ENCODE data around the gene SOAT1.

The SOAT1 gene

GRCh38 chr1:179252606-179253005, 41.0 kb upstream of the SOAT1 start:
- Histone ChIP-seq H2BK120ac (ENCODE audit: low read depth, low read length) (no peak overlapping the region), H2BK5ac (ENCODE audit: low read length) (no peak overlapping the region), H3K36me3 (replicated peaks in 1 of 2; ENCODE audit: control insufficient read depth in 2 of 2, insufficient read depth in 2 of 2, low read length in 2 of 2) (no peaks in the 10 kb centered on the region), H3K4ac (ENCODE audit: low read length) (no peak overlapping the region), H4K8ac (ENCODE audit: low read depth, low read length) (no peak overlapping the region), H3K9me3 (replicated peaks in 1 of 2; ENCODE audit: control insufficient read depth in 2 of 2, insufficient read depth in 1 of 2, low read depth in 1 of 2, low read length in 2 of 2) (no peaks in the 10 kb centered on the region), H3K18ac (ENCODE audit: low read length) (no peak overlapping the region), H3K14ac (ENCODE audit: low read length) (no peak overlapping the region), H3K27ac (replicated peaks; ENCODE audit: low read length) (no peak overlapping the region), H3K79me1 (ENCODE audit: low read depth, low read length) (peaks cover 2% of the 10 kb centered on the region), H3K23ac (ENCODE audit: low read depth, low read length, poor library complexity) (no peak overlapping the region), H4K91ac (ENCODE audit: low read depth, low read length, poor library complexity) (no peak overlapping the region), H3K27me3 (ENCODE audit: control insufficient read depth in 3 of 3, insufficient read depth in 3 of 3, low read depth in 1 of 3, low read length in 3 of 3) (no peaks in the 10 kb centered on the region), H2BK15ac (ENCODE audit: low read length) (no peak overlapping the region), H2AFZ (ENCODE audit: low read length) (no peak overlapping the region), H3K4me1 (ENCODE audit: control insufficient read depth in 2 of 2, insufficient read depth in 1 of 2, low read depth in 1 of 2, low read length in 2 of 2) (no peaks in the 10 kb centered on the region), H3K9ac (ENCODE audit: low read depth, low read length, poor library complexity) (no peak overlapping the region), H2AK5ac (ENCODE audit: low read depth, low read length) (no peak overlapping the region), H3K4me3 (ENCODE audit: low read length in 2 of 2) (no peak overlapping the region), H2BK12ac (ENCODE audit: low read length) (no peak overlapping the region), H3K4me2 (ENCODE audit: insufficient read depth, low read length, poor library complexity, severe bottlenecking) (no peak overlapping the region)
- no CpG with 5 or more reads among the region's 4 CpGs for WGBS, 2 donors (ENCODE audit: extremely low coverage in 2 of 2, insufficient read length in 2 of 2, insufficient replicate concordance in 1 of 2)
- DNase-seq (ENCODE audit: low spot score) = no peak

- Histone ChIP-seq H2AK5ac (ENCODE audit: low read depth, low read length) (no peak overlapping the region), H3K4me1 (ENCODE audit: control insufficient read depth in 2 of 2, insufficient read depth in 1 of 2, low read depth in 1 of 2, low read length in 2 of 2) (no peaks in the 10 kb centered on the region), H2AFZ (ENCODE audit: low read length) (no peak overlapping the region), H3K9ac (ENCODE audit: low read depth, low read length, poor library complexity) (no peak overlapping the region), H4K91ac (ENCODE audit: low read depth, low read length, poor library complexity) (no peak overlapping the region), H3K27ac (replicated peaks; ENCODE audit: low read length) (no peak overlapping the region), H2BK120ac (ENCODE audit: low read depth, low read length) (no peak overlapping the region), H3K9me3 (replicated peaks in 1 of 2; ENCODE audit: control insufficient read depth in 2 of 2, insufficient read depth in 1 of 2, low read depth in 1 of 2, low read length in 2 of 2) (no peaks in the 10 kb centered on the region), H2BK15ac (ENCODE audit: low read length) (no peak overlapping the region), H3K14ac (ENCODE audit: low read length) (no peak overlapping the region), H3K4ac (ENCODE audit: low read length) (no peak overlapping the region), H3K79me1 (ENCODE audit: low read depth, low read length) (peaks cover 2% of the 10 kb centered on the region), H3K36me3 (replicated peaks in 1 of 2; ENCODE audit: control insufficient read depth in 2 of 2, insufficient read depth in 2 of 2, low read length in 2 of 2) (no peaks in the 10 kb centered on the region), H3K23ac (ENCODE audit: low read depth, low read length, poor library complexity) (no peak overlapping the region), H3K18ac (ENCODE audit: low read length) (no peak overlapping the region), H4K8ac (ENCODE audit: low read depth, low read length) (no peak overlapping the region), H3K4me3 (ENCODE audit: low read length in 2 of 2) (no peak overlapping the region), H3K4me2 (ENCODE audit: insufficient read depth, low read length, poor library complexity, severe bottlenecking) (no peak overlapping the region), H2BK5ac (ENCODE audit: low read length) (no peak overlapping the region), H2BK12ac (ENCODE audit: low read length) (no peak overlapping the region), H3K27me3 (ENCODE audit: control insufficient read depth in 3 of 3, insufficient read depth in 3 of 3, low read depth in 1 of 3, low read length in 3 of 3) (no peaks in the 10 kb centered on the region)
- no peak for DNase-seq (ENCODE audit: low spot score)
- WGBS, 2 donors (ENCODE audit: extremely low coverage in 2 of 2, insufficient read length in 2 of 2, insufficient replicate concordance in 1 of 2) = no CpG with 5 or more reads among the region's 8 CpGs
Observed at GRCh38 chr1:179253286-179253972, 40.2 kb upstream of the SOAT1 start.

GRCh38 chr1:179262183-179262582, 31.4 kb upstream of the SOAT1 start:
- Histone ChIP-seq H3K9me3 (replicated peaks in 1 of 2; ENCODE audit: control insufficient read depth in 2 of 2, insufficient read depth in 1 of 2, low read depth in 1 of 2, low read length in 2 of 2) (no peaks in the 10 kb centered on the region), H4K8ac (ENCODE audit: low read depth, low read length) (no peak overlapping the region), H4K91ac (ENCODE audit: low read depth, low read length, poor library complexity) (no peak overlapping the region), H3K14ac (ENCODE audit: low read length) (no peak overlapping the region), H3K27me3 (ENCODE audit: control insufficient read depth in 3 of 3, insufficient read depth in 3 of 3, low read depth in 1 of 3, low read length in 3 of 3) (peaks cover 0 to 7% (median 0%) of the 10 kb centered on the region in 3 experiments), H3K9ac (ENCODE audit: low read depth, low read length, poor library complexity) (no peak overlapping the region), H3K23ac (ENCODE audit: low read depth, low read length, poor library complexity) (no peak overlapping the region), H3K18ac (ENCODE audit: low read length) (no peak overlapping the region), H2BK120ac (ENCODE audit: low read depth, low read length) (no peak overlapping the region), H3K4me2 (ENCODE audit: insufficient read depth, low read length, poor library complexity, severe bottlenecking) (no peak overlapping the region), H3K27ac (replicated peaks; ENCODE audit: low read length) (no peak overlapping the region), H2BK12ac (ENCODE audit: low read length) (no peak overlapping the region), H3K36me3 (replicated peaks in 1 of 2; ENCODE audit: control insufficient read depth in 2 of 2, insufficient read depth in 2 of 2, low read length in 2 of 2) (no peaks in the 10 kb centered on the region), H3K4ac (ENCODE audit: low read length) (no peak overlapping the region), H3K4me1 (ENCODE audit: control insufficient read depth in 2 of 2, insufficient read depth in 1 of 2, low read depth in 1 of 2, low read length in 2 of 2) (no peaks in the 10 kb centered on the region), H3K79me1 (ENCODE audit: low read depth, low read length) (no peaks in the 10 kb centered on the region), H2BK15ac (ENCODE audit: low read length) (no peak overlapping the region), H2BK5ac (ENCODE audit: low read length) (no peak overlapping the region), H2AFZ (ENCODE audit: low read length) (no peak overlapping the region), H2AK5ac (ENCODE audit: low read depth, low read length) (no peak overlapping the region), H3K4me3 (ENCODE audit: low read length in 2 of 2) (no peak overlapping the region)
- DNase-seq (ENCODE audit: low spot score) = no peak
- no CpG with 5 or more reads among the region's 1 CpG for WGBS, 2 donors (ENCODE audit: extremely low coverage in 2 of 2, insufficient read length in 2 of 2, insufficient replicate concordance in 1 of 2)

- H3K9ac ChIP-seq (ENCODE audit: low read depth, low read length, poor library complexity) = no peak overlapping the region
- H2BK12ac ChIP-seq (ENCODE audit: low read length) = no peak overlapping the region
- no peak for DNase-seq (ENCODE audit: low spot score)
- no peak overlapping the region for H2AFZ ChIP-seq (ENCODE audit: low read length)
- no peaks in the 10 kb centered on the region for H3K9me3 ChIP-seq (replicated peaks in 1 of 2; ENCODE audit: control insufficient read depth in 2 of 2, insufficient read depth in 1 of 2, low read depth in 1 of 2, low read length in 2 of 2)
- no peak overlapping the region for H2BK120ac ChIP-seq (ENCODE audit: low read depth, low read length)
- H3K4ac ChIP-seq (ENCODE audit: low read length) = no peak overlapping the region
- H3K27ac ChIP-seq (replicated peaks; ENCODE audit: low read length) = no peak overlapping the region
- H3K36me3 ChIP-seq (replicated peaks in 1 of 2; ENCODE audit: control insufficient read depth in 2 of 2, insufficient read depth in 2 of 2, low read length in 2 of 2) = no peaks in the 10 kb centered on the region
- H2AK5ac ChIP-seq (ENCODE audit: low read depth, low read length) = no peak overlapping the region
- no peaks in the 10 kb centered on the region for H3K4me1 ChIP-seq (ENCODE audit: control insufficient read depth in 2 of 2, insufficient read depth in 1 of 2, low read depth in 1 of 2, low read length in 2 of 2)
- H3K14ac ChIP-seq (ENCODE audit: low read length) = no peak overlapping the region
- no peaks in the 10 kb centered on the region for H3K79me1 ChIP-seq (ENCODE audit: low read depth, low read length)
- no peak overlapping the region for H2BK5ac ChIP-seq (ENCODE audit: low read length)
- H3K23ac ChIP-seq (ENCODE audit: low read depth, low read length, poor library complexity) = no peak overlapping the region
- H2BK15ac ChIP-seq (ENCODE audit: low read length) = no peak overlapping the region
- H3K4me3 ChIP-seq (ENCODE audit: low read length in 2 of 2) = no peak overlapping the region
- peaks cover 0 to 7% (median 0%) of the 10 kb centered on the region in 3 experiments for H3K27me3 ChIP-seq (ENCODE audit: control insufficient read depth in 3 of 3, insufficient read depth in 3 of 3, low read depth in 1 of 3, low read length in 3 of 3)
- H4K91ac ChIP-seq (ENCODE audit: low read depth, low read length, poor library complexity) = no peak overlapping the region
- H4K8ac ChIP-seq (ENCODE audit: low read depth, low read length) = no peak overlapping the region
- H3K18ac ChIP-seq (ENCODE audit: low read length) = no peak overlapping the region
- H3K4me2 ChIP-seq (ENCODE audit: insufficient read depth, low read length, poor library complexity, severe bottlenecking) = no peak overlapping the region
Observed at GRCh38 chr1:179263121-179263520, 30.5 kb upstream of the SOAT1 start.

Measured in neuronal stem cell (in vitro differentiated cells).